GM12873 (cell line): ENCODE data around the gene SPPL2B.

ENCODE experiments used
- CTCF ChIP-seq: IDR thresholded peaks from 2 replicates; pipeline ENCODE4 v1.5.1; 2012; ENCODE audit warnings: low read depth, mild to moderate bottlenecking, moderate library complexity, low read length, control low read depth; ENCODE audit not compliant: insufficient read depth; ENCODE audit errors: missing control alignments

SPPL2B gene

GRCh38 chr19:2333027-2333806 is 4.7 kb downstream of the SPPL2B start:
- TF ChIP-seq CTCF = no peak

GRCh38 chr19:2333807-2334211 is 5.3 kb downstream of the SPPL2B start:
- TF ChIP-seq CTCF = no peak

GRCh38 chr19:2334426-2334825 is 5.9 kb downstream of the SPPL2B start:
- TF ChIP-seq CTCF = no peak

GRCh38 chr19:2334986-2335846 is 6.7 kb downstream of the SPPL2B start:
- no peak for TF ChIP-seq CTCF

- TF ChIP-seq CTCF = no peak
These were observed 7.4 kb downstream of the SPPL2B start for GRCh38 chr19:2335848-2336247.

GRCh38 chr19:2336528-2337328 is 8.2 kb downstream of the SPPL2B start:
- TF ChIP-seq CTCF = no peak

GRCh38 chr19:2337329-2337707 is 8.8 kb downstream of the SPPL2B start:
- TF ChIP-seq CTCF = peak; percentile 27
